ENCODE measurements around the gene ZNF683. TPM values are rescaled to one million over a fixed set of nuclear protein-coding genes. Genes with fewer than 3 reads are reported as not detected.

The ZNF683 gene
- total RNA-seq, result not detected

DNA sequence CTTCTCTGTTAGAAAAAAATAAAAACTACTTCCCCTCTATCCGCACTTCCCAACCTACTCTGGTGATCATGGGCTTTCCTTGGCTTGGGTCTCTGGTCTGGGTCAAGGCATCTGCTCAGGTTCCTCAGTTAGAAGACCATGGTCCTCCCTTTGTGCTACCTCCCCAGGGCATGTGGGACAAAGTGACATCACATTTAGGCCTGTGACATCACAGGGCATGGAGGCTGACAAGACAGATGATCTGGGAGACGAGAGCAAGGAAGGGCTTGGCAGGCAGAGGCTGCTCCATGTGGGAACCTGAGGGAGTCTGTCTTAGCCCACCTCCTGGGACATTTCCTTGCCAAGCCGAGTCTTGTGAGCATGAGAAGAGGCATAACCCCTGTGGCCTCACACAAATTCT lies at the start of gene ZNF683:
Gene ZNF683 (minus strand): TSS at position 140 of the 400 bp plus-strand sequence. CDS start 4,179 bp downstream, outside the sequence.

DNA sequence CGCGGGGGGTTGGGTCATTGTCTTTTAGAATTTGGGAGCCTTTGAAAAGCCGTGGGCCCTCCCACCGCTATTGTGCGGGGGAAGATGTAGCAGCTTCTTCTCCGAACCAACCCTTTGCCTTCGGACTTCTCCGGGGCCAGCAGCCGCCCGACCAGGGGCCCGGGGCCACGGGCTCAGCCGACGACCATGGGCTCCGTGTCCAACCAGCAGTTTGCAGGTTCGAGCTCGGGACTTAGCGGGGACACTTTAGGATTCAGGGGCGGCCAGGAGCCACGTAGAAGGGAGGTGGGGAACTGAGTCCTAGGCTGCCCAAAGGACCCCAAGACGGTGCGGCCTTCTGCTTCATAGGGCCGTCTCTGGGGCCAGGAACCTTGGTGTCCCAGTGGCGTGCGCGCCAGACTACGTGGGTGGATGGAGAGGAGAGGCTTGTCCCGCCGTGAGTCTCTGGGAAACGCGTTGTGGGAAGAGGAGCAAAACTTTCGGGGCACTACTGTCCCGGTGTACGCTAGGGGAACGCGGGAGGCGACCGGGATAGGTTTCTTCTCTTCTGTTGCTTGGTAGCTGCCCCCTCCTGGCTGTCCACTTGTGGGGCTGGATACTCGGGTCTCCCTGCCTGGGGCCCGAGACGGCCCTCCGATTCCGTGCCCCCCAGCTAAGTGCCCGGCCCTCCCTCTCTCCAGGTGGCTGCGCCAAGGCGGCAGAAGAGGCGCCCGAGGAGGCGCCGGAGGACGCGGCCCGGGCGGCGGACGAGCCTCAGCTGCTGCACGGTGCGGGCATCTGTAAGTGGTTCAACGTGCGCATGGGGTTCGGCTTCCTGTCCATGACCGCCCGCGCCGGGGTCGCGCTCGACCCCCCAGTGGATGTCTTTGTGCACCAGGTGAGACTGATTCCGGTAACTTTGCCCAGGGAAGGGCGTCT lies 38.4 kb upstream of the ZNF683 start, which contains the start of gene LIN28A:
Gene LIN28A (plus strand): TSS at position 112 of the 918 bp plus-strand sequence. CDS start 75 bp downstream, at position 187.

DNA sequence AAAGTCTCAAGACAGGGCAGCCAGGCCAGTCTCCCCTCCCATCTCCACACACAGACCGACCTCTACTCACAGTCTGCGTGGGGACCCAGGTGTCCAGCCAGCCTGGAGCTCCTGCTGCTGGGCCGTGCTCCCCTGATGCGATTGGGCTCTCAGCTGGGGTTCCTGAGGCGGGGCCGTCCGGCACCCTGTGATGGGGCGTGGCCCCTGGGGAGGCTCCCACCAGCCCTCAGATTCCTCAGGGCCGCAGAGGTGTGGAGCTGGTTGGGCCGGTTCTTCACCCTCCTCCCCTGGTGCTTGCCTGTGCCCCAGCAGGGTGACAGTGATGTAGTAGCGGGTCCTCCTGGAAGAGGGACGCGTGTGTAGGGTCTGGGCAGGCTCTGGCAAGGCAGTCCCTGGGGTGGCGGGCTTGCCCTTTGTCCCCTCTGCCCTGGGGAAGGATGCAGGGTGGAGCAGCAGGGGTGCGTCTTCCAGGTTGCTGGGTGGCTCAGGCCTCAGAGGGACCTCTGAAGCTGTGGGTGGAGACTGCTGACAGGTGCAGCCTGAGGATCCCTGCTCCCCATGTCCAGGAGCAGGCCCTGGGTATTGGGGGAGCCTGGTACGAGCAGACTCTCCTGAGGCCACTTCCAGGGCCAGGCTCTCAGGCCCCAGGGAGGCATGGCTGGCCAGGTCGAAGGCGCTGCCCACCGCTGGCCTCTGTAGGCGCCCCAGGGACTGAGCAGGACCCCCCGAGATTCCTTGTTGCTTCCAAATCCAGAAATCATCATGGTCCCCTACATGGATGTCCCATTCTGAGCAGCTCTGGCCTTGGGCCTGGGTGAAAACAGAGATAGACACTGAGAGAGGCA lies 18.4 kb downstream of the ZNF683 start, which contains the start of gene CRYBG2:
Gene CRYBG2 (minus strand): TSS at position 155 of the 845 bp plus-strand sequence. CDS start 7,473 bp downstream, outside the sequence.

GRCh38 chr1:26317612-26318337 lies 54.8 kb downstream of the ZNF683 start, which contains the start of gene CD52:
Gene CD52 (plus strand): TSS chr1:26317958. CDS start chr1:26318018, 60 bp downstream.

Other genes starting within 250 kb of the ZNF683 start
- gene FAM110D, start 213.7 kb downstream of the ZNF683 start, total RNA-seq, result 0.92 TPM
- not detected for gene C1orf232, start 203.8 kb downstream of the ZNF683 start, total RNA-seq
- gene ZNF593, start 202.8 kb downstream of the ZNF683 start, total RNA-seq, result 10.8 TPM
- not detected for gene ZNF593OS, start 200.9 kb downstream of the ZNF683 start, total RNA-seq
- 1.4 TPM for gene CNKSR1, start 195.3 kb downstream of the ZNF683 start, total RNA-seq
- gene CATSPER4, start 182.1 kb downstream of the ZNF683 start, total RNA-seq, result not detected
- 16.1 TPM for gene CEP85, start 138.6 kb downstream of the ZNF683 start, total RNA-seq
- 19.8 TPM for gene SH3BGRL3, start 92.7 kb downstream of the ZNF683 start, total RNA-seq
- 9.9 TPM for gene UBXN11, start 66.1 kb downstream of the ZNF683 start, total RNA-seq
- gene CD52, start 54.8 kb downstream of the ZNF683 start, total RNA-seq, result not detected
- 1.4 TPM for gene CRYBG2, start 18.6 kb downstream of the ZNF683 start, total RNA-seq
- gene LIN28A, start 38.1 kb upstream of the ZNF683 start, total RNA-seq, result not detected
- gene DHDDS, start 59.6 kb upstream of the ZNF683 start, total RNA-seq, result 31.6 TPM
- 309 TPM for gene HMGN2, start 99.7 kb upstream of the ZNF683 start, total RNA-seq
- gene RPS6KA1, start 157.0 kb upstream of the ZNF683 start, total RNA-seq, result 11.3 TPM

All from diencephalon (tissue), 1 donor.